HT-29 (cell line): Measurements from ENCODE around the gene BATF3. TPM values are rescaled to one million over a fixed set of nuclear protein-coding genes. Genes with fewer than 3 reads are reported as not detected.
"Not testable (repeated sequence)": the region's sequence is repeated elsewhere in the genome, so short reads cannot be mapped to it uniquely, and the experiment has no call there.

Experiments
- DNase-seq: peaks from one replicate; pipeline ENCODE4 v3.0.0-alpha.2; 2015; ENCODE audit warnings: low spot score
- total RNA-seq: library from RNA; depleted of rRNA; stranded (reverse); fragments of >200 nt; shearing (Covaris generic); gene quantifications from 2 replicates; pipeline ENCODE4 v1.2.3, GENCODE V29; 2014; rRNA removed

Gene BATF3
- 0.23 and 0.34 TPM in 2 replicates for total RNA-seq

DNA sequence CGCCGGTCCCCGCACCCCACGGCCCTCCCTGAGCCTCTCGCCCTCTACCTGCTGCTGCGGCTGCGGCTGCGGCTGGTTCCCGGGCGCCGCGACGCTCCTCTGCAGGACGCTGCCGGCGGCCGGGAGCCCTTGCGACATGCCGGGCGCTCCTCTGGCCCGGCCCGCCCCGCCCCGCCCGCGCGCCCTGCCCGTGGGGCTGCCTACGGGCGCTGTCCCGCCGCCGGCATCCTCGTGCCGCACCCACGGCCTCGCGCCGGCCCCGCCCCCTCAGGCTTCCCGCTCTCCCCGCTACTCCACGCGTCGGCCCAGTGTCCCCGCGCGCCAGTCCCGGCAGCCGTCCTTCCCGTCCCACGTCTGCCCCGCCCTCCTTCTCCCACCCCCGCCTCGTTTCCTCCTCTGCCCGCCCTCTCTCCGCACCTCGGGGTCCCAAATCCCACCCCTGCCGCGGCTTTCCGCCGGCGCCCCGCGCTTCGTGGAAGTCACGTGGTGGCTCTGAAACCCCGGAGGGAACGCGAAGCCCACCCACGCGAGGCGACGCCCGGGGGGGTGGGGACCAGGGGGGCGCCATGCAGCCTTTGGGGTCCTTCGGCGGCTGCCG is at the start of gene BATF3:
Gene BATF3 (minus strand): TSS at position 216 of the 598 bp plus-strand sequence. CDS start 78 bp downstream, at position 138.
- peak; percentile 33 for DNase-seq

DNA sequence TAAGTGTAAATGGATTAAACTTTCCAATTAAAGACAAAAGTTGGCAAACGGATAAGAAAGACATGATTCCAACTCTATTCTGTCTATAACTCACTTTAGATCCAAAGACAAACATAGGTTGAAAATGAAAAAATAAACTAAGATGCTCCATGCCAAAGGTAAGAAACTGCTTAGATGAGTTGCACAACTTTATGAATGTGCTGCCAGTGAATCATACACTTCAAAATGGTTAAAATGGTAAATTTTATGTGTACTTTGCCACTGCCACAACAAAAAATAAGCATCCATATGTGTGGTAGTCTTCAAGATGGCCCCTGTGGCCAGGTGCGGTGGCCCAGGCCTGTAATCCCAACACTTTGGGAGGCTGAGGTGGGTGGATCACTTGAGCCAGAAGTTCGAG is 46.9 kb upstream of the BATF3 start:
- no peak for DNase-seq

GRCh38 chr1:212745303-212745702 is 45.7 kb upstream of the BATF3 start:
- no peak for DNase-seq

GRCh38 chr1:212743901-212744475 is 44.3 kb upstream of the BATF3 start:
- DNase-seq, result no peak

DNA sequence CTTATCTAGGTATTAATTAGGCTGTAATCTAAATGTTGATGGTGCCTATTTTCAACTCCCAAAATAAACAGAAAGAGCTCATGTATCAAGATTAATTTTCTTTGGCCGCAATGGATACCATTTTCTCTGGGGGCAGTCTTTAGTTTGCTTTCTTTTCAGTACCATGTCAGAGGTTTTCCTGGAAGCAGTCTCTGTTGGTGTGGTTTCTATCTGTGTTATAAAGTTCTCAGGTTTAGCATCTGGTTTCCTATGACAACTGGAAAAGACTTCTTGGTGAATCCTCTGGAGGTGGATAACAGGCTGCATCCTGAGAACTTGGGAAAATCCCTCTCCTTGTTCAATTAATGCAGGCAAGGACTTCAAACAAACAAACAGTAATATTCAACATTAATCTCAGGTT is 38.7 kb upstream of the BATF3 start:
- no peak for DNase-seq

GRCh38 chr1:212737559-212737958 is 37.9 kb upstream of the BATF3 start:
- DNase-seq, result no peak

DNA sequence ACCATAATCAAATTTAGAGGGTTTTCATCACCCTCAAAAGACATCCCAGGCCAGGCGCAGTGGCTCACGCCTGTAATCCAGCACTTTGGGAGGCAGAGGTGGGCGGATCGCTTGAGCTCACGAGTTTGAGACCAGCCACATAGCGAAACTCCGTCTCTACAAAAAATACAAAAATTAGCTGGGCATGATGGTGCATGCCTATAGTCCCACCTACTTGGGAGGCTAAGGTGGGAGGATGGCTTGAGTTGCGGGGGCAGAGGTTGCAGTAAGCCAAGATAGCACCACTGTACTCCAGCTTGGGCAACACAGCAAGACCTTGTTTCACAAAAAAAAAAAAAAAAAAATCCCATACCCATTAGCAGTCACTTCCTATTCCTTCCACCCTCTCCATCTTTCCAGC is 33.5 kb upstream of the BATF3 start:
- DNase-seq, result no peak

- DNase-seq, result no peak
These were observed 32.0 kb upstream of the BATF3 start for GRCh38 chr1:212731630-212732029.

DNA sequence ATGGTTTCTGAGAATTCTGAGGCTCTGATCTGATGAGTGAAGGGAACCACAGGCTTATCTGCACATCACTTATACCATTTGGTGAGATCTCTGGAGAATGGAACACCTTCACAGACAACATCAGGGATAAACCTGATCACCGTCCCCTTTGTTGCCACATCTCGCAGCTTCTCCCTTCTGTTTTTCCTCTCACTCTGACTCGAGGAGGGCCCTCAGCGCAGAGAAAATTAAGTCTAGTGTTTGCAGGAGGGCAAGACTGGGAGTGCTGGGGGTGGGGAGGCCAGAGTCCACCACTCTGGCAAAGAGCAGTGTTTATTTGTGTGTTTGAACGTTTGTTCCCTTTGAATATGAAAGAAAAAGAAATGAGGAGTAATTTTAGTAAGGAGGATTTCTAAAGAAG is 29.0 kb upstream of the BATF3 start:
- peak; percentile 20 for DNase-seq

GRCh38 chr1:212727386-212728181 is 27.9 kb upstream of the BATF3 start:
- DNase-seq, result no peak

GRCh38 chr1:212724679-212725078 is 25.0 kb upstream of the BATF3 start:
- DNase-seq, result not testable (repeated sequence)

DNA sequence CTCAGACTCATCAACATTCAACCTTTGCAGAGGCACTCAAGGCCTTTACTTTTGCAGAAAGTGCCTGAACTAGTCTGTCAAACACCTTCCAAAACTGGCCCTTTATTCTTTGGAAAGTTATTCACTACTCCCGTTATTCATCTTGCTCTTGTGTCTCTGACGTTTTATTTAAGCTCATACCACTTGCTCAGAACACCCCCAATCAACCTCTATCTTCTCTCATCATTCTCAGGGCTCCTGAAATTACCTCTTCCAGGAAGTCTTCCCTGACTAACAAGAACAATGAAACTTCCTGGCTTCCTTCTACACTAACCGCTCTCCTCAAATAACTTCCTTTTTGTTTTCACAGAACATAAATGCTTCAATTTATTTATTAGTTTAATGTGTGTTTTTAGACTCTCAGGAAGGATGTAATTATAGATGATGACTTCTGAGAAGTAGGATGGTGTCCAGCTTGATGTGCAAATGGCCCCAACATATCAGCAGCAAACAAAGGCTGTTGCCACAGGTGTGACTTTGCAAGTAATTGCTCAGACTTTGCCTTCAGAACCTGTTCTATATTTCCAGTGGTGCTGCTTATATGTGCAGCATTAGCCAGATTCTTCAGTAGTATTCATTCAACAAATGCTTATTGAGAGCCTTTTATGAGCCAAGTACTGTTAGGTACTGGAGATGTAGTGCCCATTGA is 22.8 kb upstream of the BATF3 start:
- no peak for DNase-seq

DNA sequence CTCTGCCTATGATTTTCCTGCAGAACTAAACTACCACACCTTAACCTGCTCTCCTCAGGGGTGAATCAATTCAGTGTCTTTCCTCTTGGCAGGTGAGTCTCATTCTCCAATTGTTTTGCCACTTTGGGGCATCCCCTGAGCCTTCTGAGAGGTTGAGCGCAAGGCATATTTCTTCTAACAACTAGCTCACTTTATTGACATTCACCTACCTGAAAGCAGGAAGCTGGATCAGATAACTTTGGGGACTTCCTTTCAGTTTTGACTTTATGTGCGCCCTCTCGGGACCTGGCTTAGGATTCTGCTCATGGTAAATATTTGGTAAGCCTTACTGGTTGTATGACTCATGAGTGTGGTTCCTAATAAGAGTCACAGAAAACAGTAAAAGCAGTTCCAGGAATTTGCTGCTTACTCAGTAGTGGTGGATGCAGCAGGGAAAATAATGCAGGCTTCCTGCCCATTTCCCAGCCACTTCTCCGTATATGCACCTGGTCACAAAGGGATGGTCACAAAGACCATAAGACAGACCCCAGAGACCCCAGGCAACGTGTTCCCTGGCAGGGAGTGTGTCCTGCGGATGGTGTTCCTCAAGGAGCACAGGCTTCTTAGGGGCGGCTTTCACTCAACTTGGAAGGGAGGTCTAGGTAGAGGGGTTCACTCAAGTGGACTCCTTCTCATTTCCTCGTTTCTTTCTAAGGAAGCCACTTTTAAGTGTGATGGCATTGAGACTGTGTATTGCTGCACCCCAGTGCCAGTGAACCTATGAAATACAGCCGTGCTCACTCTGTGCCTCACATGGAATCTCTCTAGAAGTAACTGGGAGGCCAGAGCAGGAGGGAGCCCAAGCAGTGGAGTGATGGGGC is 22.0 kb upstream of the BATF3 start:
- peak; percentile 84 for DNase-seq

DNA sequence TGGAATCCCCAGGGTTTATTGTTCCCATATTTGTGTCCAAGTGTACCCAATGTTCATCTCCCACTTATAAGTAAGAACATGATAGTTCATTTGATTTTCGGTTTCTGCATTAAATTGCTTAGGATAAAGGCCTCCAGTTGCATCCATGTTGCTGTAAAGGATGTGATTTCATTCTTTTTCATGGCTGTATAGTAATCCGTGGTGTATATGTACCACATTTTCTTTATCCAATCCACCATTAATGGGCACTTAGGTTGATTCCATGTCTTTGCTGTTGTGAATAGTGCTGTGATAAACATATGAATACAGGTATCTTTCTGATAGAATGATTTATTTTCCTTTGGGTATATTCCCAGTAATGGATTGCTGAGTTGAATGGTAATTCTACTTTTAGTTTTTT is 20.0 kb upstream of the BATF3 start:
- no peak for DNase-seq

DNA sequence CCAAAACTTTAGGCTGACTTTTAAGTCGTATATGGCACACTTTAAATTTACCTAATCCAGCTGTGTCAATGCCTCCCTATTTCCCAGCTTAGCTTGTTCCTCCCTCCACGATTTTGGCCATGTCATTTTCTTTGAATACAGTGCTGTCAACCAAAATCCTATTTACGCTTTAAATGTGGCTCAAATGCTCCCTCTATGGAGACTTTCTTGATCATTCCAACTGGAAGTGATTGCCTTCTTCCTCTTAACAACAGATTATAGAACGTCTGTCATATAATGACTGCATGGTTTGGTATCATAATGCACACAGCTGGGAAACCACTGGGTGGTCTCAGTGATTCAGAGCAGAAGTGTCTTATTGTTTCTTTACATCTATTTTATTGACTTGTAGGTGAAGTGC is 18.9 kb upstream of the BATF3 start:
- DNase-seq, result peak; percentile 42

- no peak for DNase-seq
These were observed 16.5 kb upstream of the BATF3 start for GRCh38 chr1:212716161-212716560.

DNA sequence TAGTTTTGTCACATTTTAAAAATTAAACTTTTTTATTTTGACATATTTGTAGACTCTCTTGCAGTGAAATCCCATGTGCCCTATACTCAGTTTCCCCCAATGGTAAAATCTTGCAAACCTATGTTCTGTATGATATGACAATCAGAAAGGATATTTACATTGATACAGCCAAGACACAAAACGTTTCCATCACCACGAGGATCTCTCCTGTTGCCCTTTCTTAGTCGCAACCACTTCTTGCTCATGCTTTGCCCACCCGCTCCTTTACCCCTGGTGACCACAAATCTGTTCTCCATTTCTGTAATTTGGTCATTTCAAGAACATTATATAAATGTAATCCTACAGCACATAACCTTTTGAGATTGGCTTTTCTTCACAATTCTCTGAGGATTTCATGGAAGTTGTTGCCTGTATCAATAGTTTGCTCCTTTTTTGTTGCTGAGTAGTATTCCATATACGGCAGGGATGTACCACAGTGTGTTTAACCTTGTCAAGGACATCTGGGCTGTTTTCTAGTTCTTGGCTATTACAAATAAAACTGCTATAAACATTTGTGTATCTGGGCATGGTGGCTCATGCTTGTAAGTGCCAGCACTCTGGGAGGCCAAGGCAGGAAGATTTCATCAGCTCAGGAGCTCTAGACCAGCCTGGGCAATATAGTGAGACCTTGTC is 14.0 kb upstream of the BATF3 start:
- DNase-seq, result no peak

DNA sequence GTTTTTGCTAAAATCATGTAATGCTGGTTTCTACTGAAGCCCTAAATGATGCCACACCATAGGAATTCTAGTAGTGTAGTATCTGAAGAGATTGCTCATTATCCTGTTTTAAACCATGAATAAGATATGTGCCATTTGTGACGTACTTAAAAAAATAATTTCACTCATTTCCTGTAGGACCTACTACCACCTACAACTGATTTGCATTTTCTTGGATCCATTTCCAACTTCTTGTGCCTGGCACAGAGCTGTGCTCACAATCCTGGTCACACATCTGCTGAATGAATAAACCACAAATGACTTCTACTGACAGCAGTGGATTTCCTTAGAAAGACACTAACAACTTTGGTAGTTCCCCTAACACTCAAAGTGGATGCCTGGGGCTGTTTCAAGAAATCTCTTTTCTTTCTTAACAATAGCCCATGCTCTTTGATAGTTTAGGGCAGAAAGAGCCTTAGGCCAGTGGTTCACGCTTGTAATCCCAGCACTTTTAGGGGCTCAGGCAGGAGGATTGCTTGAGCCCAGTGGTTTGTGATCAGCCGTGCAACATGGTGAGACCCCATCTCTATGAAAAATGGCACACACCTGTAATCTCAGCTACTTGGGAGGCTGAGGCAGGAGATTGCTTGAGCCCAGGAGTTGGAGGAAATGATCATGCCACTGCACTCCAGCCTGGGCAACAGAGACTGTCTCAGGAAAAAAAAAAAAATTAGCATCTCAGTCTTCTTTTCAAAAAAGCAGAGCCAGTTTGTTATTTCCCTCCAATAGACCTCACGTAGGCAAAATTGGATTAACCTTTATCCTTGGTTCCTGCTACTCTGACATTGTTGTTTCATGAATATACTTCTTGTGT is 13.0 kb upstream of the BATF3 start:
- no peak for DNase-seq

DNA sequence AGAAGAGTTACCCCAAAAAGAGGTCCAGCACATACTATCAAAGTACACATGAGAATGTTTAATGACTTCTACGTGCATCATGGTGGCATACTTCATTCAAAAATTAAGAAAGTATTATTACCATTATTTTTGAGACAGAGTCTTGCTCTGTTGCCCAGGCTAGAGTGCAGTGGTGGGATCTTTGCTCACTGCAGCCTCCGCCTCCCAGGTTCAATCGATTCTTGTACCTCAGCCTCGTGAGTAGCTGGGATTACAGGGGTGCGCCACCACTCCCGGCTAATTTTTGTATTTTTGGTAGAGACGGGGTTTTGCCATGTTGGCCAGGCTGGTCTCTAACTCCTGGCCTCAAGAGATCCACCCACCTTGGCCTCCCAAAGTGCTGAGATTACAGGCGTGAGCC is 12.3 kb upstream of the BATF3 start:
- DNase-seq, result not testable (repeated sequence)

- no peak for DNase-seq
These were observed 10.9 kb upstream of the BATF3 start for GRCh38 chr1:212710566-212710965.
